ENCODE data around the gene RGR.

The RGR gene

GRCh38 chr10:84224411-84225028 is 20.3 kb upstream of the RGR start:
- peak; percentile 12 for DNase-seq

DNA sequence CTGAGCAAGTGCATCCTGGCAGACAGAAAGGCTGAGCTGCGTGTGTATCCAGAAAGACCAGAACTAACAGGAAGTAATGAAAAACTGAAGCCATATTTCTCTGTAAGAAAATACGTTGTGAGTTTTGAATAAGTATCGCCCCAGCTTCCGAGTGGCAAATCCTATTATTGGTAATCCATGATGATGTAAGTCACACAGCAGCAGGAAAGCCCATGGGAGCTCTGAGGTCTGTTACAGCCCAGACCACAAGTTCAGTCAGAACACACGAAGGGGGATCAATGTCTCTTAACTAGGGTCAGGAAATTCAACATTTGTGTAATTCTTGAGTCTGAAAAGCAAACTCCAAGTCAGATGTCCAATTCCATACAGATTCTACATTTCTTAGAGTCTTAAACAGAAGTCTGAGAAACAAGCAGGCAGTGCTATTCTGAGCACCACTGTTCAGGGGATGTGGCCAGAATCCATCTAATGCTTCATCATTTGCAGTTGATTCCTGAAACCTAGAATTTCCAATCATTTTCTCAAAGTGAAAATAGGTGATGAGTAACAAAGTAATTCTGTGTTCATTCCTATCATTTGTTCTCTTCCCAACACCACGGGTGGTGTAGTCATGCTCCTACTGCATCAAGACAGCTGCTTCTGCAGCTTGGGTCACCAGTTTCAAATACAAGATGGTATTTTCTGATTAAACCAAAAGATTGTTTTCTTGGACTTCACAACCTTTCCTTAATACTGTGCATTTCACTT is 19.3 kb upstream of the RGR start, which contains the start of gene LRIT2:
LRIT2 (minus strand) TSS at position 118 of the 747 bp plus-strand sequence; CDS start at position 94, 24 bp downstream.
- DNase-seq: no peak

DNA sequence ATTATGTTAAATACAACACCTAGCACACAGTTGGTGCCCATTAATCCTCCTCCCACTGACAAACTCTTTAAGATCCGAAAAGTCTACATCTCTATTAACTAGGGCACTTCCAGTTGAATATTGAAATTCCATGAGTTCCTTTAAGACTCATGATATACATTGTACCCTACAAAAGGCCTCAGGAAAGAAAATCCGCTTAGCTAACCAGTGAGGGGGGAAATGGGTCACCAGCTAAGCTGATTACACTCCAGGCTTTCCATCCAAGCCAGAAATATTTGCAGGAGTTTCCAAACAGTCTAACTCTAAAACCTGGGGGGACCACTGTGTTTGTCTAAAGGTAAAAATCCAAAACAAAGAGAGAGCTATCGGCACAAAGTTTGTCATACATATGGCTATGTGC is 18.2 kb upstream of the RGR start:
- no peak for DNase-seq

DNA sequence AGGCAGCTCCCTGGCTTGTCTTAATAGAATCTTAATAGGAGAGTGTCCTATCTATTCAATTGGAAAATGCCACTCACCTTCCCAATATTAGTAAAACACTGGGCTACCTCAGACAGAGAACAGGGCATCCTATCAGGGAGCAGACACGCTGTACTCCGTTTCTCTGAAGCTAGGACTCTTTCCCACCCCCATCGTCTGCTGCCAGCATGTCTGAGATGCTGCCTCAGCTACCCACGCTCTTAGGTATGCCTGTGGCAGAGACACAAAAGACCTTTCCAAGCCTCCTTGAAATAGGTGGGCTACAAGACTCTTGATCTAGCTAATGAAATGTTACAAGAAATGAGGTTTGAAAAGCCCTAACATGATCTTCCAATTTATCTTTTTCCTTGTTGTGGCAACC is 17.0 kb upstream of the RGR start:
- DNase-seq: no peak

GRCh38 chr10:84230359-84230758 is 14.5 kb upstream of the RGR start:
- no peak for DNase-seq

DNA sequence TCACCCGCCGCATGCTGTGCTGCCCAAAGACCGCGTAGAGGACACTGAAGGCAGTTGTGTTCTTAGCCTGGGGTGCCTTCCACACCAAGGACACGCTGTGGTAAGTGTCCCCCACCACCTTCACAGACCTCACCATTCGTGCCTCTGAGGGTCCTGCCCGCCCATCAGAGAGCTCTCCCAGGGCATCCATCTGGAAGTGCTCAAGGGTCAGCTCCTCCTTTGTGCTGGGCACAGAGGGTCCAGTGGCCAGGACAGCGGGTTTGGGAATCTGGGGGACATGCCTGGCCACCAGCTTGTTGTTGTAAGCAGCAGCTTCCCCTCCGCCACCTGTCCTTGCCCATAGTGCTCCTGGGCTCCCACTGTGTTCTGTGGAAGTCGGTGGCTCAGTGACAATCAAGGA is 12.5 kb upstream of the RGR start:
- DNase-seq: no peak

- DNase-seq: no peak
Observed at GRCh38 chr10:84233940-84234339, 10.9 kb upstream of the RGR start.

DNA sequence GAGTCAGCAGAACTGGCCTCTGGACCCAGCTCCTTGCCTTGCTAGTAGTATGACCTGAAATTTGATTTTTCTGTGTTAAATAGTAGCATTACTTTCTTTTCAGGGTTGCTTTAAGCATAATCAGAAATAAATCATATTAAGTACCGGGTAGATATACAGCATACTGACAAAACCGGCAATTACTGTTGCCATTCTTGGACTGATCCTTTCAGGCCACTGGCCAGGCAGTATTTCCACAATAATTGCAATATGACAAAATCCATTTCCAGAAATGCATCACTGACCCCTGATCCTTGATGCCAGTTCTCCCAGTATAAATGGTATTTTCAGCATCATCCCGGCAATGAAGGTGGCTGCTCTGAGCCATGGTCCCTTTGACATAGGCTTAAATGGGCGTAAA is 10.4 kb upstream of the RGR start:
- DNase-seq: no peak

GRCh38 chr10:84235096-84235495 is 9.8 kb upstream of the RGR start:
- no peak for DNase-seq

DNA sequence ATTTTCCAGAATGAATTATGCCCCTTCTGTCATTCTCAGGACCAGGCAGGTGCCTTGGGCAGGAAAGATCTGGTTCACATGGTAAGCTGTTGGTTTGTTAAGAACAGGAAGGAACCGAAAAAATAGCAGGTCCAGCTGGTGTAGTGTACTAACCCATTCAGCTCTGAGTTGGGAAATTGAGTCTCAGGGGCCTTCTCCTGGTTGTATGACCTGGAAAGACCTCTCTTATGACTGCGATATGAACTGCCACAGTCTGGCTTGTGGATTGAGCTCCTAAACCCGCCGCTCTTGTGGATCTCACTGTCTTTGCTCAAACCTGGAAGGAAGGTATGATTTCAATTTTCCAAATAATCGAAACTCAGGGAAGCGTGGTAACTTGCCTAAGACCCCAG is 8.1 kb upstream of the RGR start:
- DNase-seq: no peak

- DNase-seq: no peak
Observed at GRCh38 chr10:84237199-84238051, 7.4 kb upstream of the RGR start.

- DNase-seq: no peak
Observed at GRCh38 chr10:84238909-84239308, 5.9 kb upstream of the RGR start.

GRCh38 chr10:84241185-84241790 is 3.6 kb upstream of the RGR start, which contains the start of gene LRIT1:
Gene LRIT1 (minus strand): TSS chr10:84241546. CDS start chr10:84241439, 107 bp downstream.
- DNase-seq: no peak

- no peak for DNase-seq
Observed at GRCh38 chr10:84243759-84244158, 1.1 kb upstream of the RGR start.

DNA sequence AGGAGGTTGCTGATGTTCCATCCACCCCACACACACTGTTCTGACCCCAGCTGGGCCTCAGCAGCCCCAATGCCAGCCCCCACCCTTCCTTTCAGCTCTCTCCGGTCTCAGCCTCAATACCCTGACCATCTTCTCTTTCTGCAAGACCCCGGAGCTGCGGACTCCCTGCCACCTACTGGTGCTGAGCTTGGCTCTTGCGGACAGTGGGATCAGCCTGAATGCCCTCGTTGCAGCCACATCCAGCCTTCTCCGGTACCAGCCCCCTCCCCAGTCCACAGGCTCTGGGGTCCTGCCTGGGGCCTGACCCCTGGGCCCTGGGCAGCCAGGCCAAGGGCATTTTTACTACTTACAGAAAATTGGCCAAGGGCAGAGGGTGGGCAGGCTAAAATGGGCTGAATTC is 2.6 kb downstream of the RGR start:
- no peak for DNase-seq

GRCh38 chr10:84248794-84249193 is 3.9 kb downstream of the RGR start:
- no peak for DNase-seq

DNA sequence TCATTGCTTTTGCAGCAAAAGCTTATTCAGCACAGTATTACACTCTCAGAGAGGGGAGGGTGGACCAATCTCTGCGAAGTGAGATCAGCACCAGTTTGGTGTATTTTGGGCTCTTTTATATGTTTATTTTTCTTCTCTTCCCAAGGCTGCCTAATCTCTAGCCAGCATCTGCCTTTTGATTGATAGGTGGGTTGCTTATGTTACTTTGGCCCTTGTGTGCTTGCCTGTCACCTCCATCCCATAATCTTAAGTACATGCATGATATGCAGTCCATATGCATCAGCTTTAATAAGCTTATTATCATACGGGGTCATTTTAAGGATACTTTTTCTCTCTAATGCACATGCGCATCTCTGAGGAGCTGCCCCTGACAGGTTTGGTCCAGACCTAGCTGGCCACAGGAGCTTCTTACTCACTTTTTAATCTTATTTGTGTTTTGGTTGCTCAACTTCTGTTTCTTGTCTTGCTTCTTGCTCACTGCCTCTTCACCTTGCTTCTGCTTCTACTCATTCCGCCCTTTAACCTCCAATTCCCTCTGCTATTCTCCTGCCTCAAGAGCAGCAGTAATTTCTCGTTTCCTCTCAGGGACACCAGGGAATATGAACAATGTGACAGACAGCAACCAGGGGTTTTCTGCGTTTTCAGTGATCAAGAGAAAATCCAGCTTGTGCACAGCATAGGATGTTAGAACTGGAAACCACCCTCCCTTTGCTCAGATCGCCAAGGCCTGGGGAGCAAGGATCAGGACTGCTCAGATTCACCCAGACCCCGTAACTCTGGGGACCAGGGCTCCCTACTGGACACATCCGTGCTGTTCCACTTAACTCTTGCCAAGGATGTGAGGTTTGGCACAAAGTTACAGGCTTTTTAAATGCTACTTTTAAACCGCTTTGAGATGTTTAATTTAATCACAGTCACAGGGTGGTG is 10.0 kb downstream of the RGR start:
- no peak for DNase-seq

- DNase-seq: no peak
Observed at GRCh38 chr10:84256510-84257342, 11.9 kb downstream of the RGR start.

GRCh38 chr10:84257343-84258020 is 12.6 kb downstream of the RGR start:
- DNase-seq: no peak

- DNase-seq: no peak
Observed at GRCh38 chr10:84258034-84258695, 13.3 kb downstream of the RGR start.

Measured in RPMI8226 (cell line).